HepG2 (cell line): ENCODE results near the gene SLC27A2. TPM values are rescaled to one million over a fixed set of nuclear protein-coding genes. Genes with fewer than 3 reads are reported as not detected.

Experiments used
- ATAC-seq: fragments of 200-7000 bp; cut with Tn5 transposase; 3 replicates; pipeline ENCODE4 v1.9.1; 2020; ENCODE audit warnings: mild to moderate bottlenecking, moderate library complexity
- BruUV-seq: library from RNA; stranded (reverse); fragments of 400-500 nt; replicated peaks from 2 replicates; lab custom pipeline; 2021; lab: Mats Ljungman, UMichigan
- CTCF ChIA-PET: fragments of 300-600 bp; formaldehyde crosslinking; extraction: SDS; loops from one replicate; lab custom pipeline; 2021; ENCODE audit warnings: low total read pairs, inconsistent platforms, low intra/inter-chr PET ratio; lab: Yijun Ruan, JAX
- POLR2A ChIA-PET: fragments of 350-600 bp; sonication (Branson Sonifier 250); formaldehyde crosslinking; loops from one replicate; lab custom pipeline; 2020; ENCODE audit warnings: antibody characterized with exemption, inconsistent platforms; lab: Yijun Ruan, JAX
- DNase-seq: peaks from one replicate; pipeline ENCODE4 v3.0.0-alpha.2; 2015; ENCODE audit warnings: low spot score
- FAIRE-seq: peaks from 3 replicates; lab custom pipeline; 2011; peaks lifted over from hg19 to GRCh38; lab: Jason Lieb, UNC
- H2AFZ ChIP-seq: one replicate; pipeline ENCODE4 v1.6.1; 2011; ENCODE audit warnings: low read length, inconsistent platforms
- H3K27ac ChIP-seq: fragments of 300-600 bp; 3 replicates; pipeline ENCODE4 v1.8.0; 2011; ENCODE audit warnings: mixed run types, mild to moderate bottlenecking, mixed read lengths, low read length, inconsistent platforms; ENCODE audit not compliant: insufficient read depth; ENCODE audit errors: extremely low read length
- H3K27me3 ChIP-seq, 2 experiments: fragments of 200-600 bp in 1 of 2; 2 replicates in 1 of 2; 3 replicates in 1 of 2; pipeline versions ENCODE4 v1.6.0 to v1.8.0; 2011; ENCODE audit warnings: low read length in 2 of 2, mild to moderate bottlenecking in 2 of 2, moderate library complexity in 2 of 2, inconsistent platforms in 1 of 2; ENCODE audit not compliant: insufficient read depth in 2 of 2, control insufficient read depth in 1 of 2
- H3K36me3 ChIP-seq, 2 experiments: fragments of 200-600 bp in 1 of 2; replicated peaks in 1 of 2; 2 replicates in 1 of 2; 3 replicates in 1 of 2; pipeline versions ENCODE4 v1.5.1 to v1.8.0; 2011; ENCODE audit warnings: low read length in 2 of 2, inconsistent platforms in 1 of 2; ENCODE audit not compliant: insufficient read depth in 2 of 2, control insufficient read depth in 1 of 2
- H3K4me1 ChIP-seq: 2 replicates; pipeline ENCODE4 v1.5.1; 2012; ENCODE audit warnings: low read length, inconsistent platforms; ENCODE audit not compliant: insufficient read depth
- H3K4me2 ChIP-seq: 2 replicates; pipeline ENCODE4 v1.6.0; 2011; ENCODE audit warnings: low read depth, low read length, inconsistent platforms
- H3K4me3 ChIP-seq, 3 experiments: fragments of 200-600 bp in 1 of 3; sonication (generic), shearing (Covaris generic) in 1 of 3; replicated peaks in 1 of 3; 2 replicates each; pipeline ENCODE4 v1.5.1; 2011 to 2016; ENCODE audit warnings: low read length in 3 of 3, inconsistent platforms in 2 of 3, low read depth in 2 of 3, mild to moderate bottlenecking in 2 of 3, control low read depth in 1 of 3, mixed read lengths in 1 of 3; ENCODE audit not compliant: insufficient read depth in 1 of 3
- H3K79me2 ChIP-seq: one replicate; pipeline ENCODE4 v1.6.1; 2011; ENCODE audit warnings: low read length, inconsistent platforms; ENCODE audit not compliant: insufficient read depth
- H3K9ac ChIP-seq: 2 replicates; pipeline ENCODE4 v1.6.0; 2011; ENCODE audit warnings: mild to moderate bottlenecking, low read depth, low read length, inconsistent platforms; ENCODE audit not compliant: insufficient read depth
- H3K9me3 ChIP-seq: 2 replicates; pipeline ENCODE4 v1.5.1; 2012; ENCODE audit warnings: mild to moderate bottlenecking, low read length
- H4K20me1 ChIP-seq: 2 replicates; pipeline ENCODE4 v1.6.0; 2011; ENCODE audit warnings: inconsistent platforms, mild to moderate bottlenecking, low read length, moderate library complexity; ENCODE audit not compliant: insufficient read depth
- ETV6 ChIP-seq: sonication (generic); formaldehyde crosslinking; conservative IDR thresholded peaks from 2 replicates; pipeline ENCODE4 v1.4.0; 2020; ENCODE audit warnings: missing genetic modification reagents
- FOXP4 ChIP-seq: sonication (generic); formaldehyde crosslinking; IDR thresholded peaks from 2 replicates; pipeline ENCODE4 v1.4.0; 2020; ENCODE audit warnings: missing genetic modification reagents
- JUNB ChIP-seq: sonication (generic); formaldehyde crosslinking; IDR thresholded peaks from 2 replicates; pipeline ENCODE4 v1.8.0; 2022; ENCODE audit warnings: missing genetic modification reagents, mild to moderate bottlenecking, borderline replicate concordance
- MIER2 ChIP-seq: IDR thresholded peaks from 2 replicates; pipeline ENCODE4 v1.6.1; 2016; ENCODE audit warnings: missing biosample characterization, missing genetic modification reagents
- PATZ1 ChIP-seq: sonication (generic); formaldehyde crosslinking; IDR thresholded peaks from 2 replicates; pipeline ENCODE4 v1.4.0; 2020; ENCODE audit warnings: missing genetic modification reagents
- SALL2 ChIP-seq: sonication (generic); formaldehyde crosslinking; IDR thresholded peaks from 2 replicates; pipeline ENCODE4 v1.8.1; 2023; ENCODE audit warnings: mild to moderate bottlenecking, missing genetic modification reagents, inconsistent platforms
- TMF1 ChIP-seq: sonication (generic); formaldehyde crosslinking; IDR thresholded peaks from 2 replicates; pipeline ENCODE4 v1.8.1; 2022; ENCODE audit warnings: low read depth, missing genetic modification reagents
- WGBS: methylation state at CpG from one replicate; pipeline ENCODE4 v1.1.6; 2017; ENCODE audit warnings: low lambda C conversion rate; 5-methylcytosine and 5-hydroxymethylcytosine counted together
- in situ Hi-C: cut with HindIII; loops from 2 replicates; pipeline ENCODE4 v1.10.0; 2017; ENCODE audit warnings: low pct_unique_long_range_greater_than_20kb; ENCODE audit not compliant: extremely low pct_ligation_motif_present
- intact Hi-C: fragments of 100-400 bp; cut with micrococcal nuclease; formaldehyde crosslinking; loops from one replicate; pipeline ENCODE4 v1.10.0; 2022; ENCODE audit not compliant: unreplicated experiment
- polyA plus RNA-seq, 8 experiments: library from polyadenylated mRNA; depleted of rRNA in 3 of 8; stranded (reverse) in 7 of 8; unstranded in 1 of 8; fragments of >200 nt; fragmentation: Illumina TruSeq in 4 of 8; extraction: Trizol in 4 of 8; gene quantifications; 2 replicates each; pipeline versions ENCODE4 v1.2.1 to v1.2.3, GENCODE V29; 2011 to 2016; ENCODE audit warnings: low read depth in 4 of 8, missing spikeins in 1 of 8, mixed read lengths in 1 of 8; ENCODE audit not compliant: insufficient read depth in 1 of 8
- total RNA-seq, 5 experiments: library from RNA; depleted of rRNA; stranded (reverse); fragments of >200 nt; fragmentation: Illumina TruSeq; extraction: Trizol; gene quantifications; 2 replicates each; pipeline ENCODE4 v1.2.3, GENCODE V29; 2016; ENCODE audit warnings: low read depth in 1 of 5
- TF ChIP-seq, protein P1 (sequence below): sonication (generic); formaldehyde crosslinking; IDR thresholded peaks from 2 replicates; pipeline ENCODE4 v1.8.1; 2022; ENCODE audit warnings: low read depth, mild to moderate bottlenecking, missing genetic modification reagents
- TF ChIP-seq, protein P2 (sequence below): sonication (generic); formaldehyde crosslinking; IDR thresholded peaks from 2 replicates; pipeline ENCODE4 v1.5.1; 2020; ENCODE audit warnings: missing genetic modification reagents, mild to moderate bottlenecking, borderline replicate concordance
- TF ChIP-seq, protein P3 (sequence below), 2 experiments: sonication (generic) in 1 of 2; formaldehyde crosslinking in 1 of 2; IDR thresholded peaks; 2 replicates each; pipeline versions ENCODE4 v1.4.0 to v1.6.1; 2018 to 2020; ENCODE audit warnings: missing genetic modification reagents in 2 of 2, borderline replicate concordance in 1 of 2, low read depth in 1 of 2, mild to moderate bottlenecking in 1 of 2, missing biosample characterization in 1 of 2

SLC27A2 gene
- total and polyA plus RNA-seq, 2 of the 13 experiments (the other 11 are each of a cell fraction or from before 2014, with no cell fraction given): 14.6 to 23.4 TPM

- Histone ChIP-seq H3K27ac (no peak overlapping the region), H3K36me3 (no peaks in the 10 kb centered on the region), H3K9me3 (no peaks in the 10 kb centered on the region), H3K27me3 (no peaks in the 10 kb centered on the region), H2AFZ (no peak overlapping the region), H3K4me1 (no peaks in the 10 kb centered on the region), H3K4me2 (no peak overlapping the region), H3K4me3 (no peak overlapping the region), H4K20me1 (no peaks in the 10 kb centered on the region), H3K79me2 (no peaks in the 10 kb centered on the region), H3K9ac (no peak overlapping the region)
- ATAC-seq: no peak
- no peak for DNase-seq
- no TSS peak for BruUV-seq
- in situ Hi-C loops: no loop called here
- 25% methylated on average over 2 of the region's 2 CpGs for WGBS
- FAIRE-seq: no peak
- intact Hi-C loops: no loop called here
- CTCF ChIA-PET: no interaction called here
- POLR2A ChIA-PET: no interaction called here
- no peak for TF ChIP-seq JUNB (CRISPR knock-in tag)
- TF ChIP-seq, protein P1, sequence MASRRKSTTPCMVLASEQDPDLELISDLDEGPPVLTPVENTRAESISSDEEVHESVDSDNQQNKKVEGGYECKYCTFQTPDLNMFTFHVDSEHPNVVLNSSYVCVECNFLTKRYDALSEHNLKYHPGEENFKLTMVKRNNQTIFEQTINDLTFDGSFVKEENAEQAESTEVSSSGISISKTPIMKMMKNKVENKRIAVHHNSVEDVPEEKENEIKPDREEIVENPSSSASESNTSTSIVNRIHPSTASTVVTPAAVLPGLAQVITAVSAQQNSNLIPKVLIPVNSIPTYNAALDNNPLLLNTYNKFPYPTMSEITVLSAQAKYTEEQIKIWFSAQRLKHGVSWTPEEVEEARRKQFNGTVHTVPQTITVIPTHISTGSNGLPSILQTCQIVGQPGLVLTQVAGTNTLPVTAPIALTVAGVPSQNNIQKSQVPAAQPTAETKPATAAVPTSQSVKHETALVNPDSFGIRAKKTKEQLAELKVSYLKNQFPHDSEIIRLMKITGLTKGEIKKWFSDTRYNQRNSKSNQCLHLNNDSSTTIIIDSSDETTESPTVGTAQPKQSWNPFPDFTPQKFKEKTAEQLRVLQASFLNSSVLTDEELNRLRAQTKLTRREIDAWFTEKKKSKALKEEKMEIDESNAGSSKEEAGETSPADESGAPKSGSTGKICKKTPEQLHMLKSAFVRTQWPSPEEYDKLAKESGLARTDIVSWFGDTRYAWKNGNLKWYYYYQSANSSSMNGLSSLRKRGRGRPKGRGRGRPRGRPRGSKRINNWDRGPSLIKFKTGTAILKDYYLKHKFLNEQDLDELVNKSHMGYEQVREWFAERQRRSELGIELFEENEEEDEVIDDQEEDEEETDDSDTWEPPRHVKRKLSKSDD (CRISPR knock-in tag): no peak
- no peak for TF ChIP-seq PATZ1 (CRISPR knock-in tag)
- no peak for TF ChIP-seq ETV6 (CRISPR knock-in tag)
- TF ChIP-seq, protein P2, sequence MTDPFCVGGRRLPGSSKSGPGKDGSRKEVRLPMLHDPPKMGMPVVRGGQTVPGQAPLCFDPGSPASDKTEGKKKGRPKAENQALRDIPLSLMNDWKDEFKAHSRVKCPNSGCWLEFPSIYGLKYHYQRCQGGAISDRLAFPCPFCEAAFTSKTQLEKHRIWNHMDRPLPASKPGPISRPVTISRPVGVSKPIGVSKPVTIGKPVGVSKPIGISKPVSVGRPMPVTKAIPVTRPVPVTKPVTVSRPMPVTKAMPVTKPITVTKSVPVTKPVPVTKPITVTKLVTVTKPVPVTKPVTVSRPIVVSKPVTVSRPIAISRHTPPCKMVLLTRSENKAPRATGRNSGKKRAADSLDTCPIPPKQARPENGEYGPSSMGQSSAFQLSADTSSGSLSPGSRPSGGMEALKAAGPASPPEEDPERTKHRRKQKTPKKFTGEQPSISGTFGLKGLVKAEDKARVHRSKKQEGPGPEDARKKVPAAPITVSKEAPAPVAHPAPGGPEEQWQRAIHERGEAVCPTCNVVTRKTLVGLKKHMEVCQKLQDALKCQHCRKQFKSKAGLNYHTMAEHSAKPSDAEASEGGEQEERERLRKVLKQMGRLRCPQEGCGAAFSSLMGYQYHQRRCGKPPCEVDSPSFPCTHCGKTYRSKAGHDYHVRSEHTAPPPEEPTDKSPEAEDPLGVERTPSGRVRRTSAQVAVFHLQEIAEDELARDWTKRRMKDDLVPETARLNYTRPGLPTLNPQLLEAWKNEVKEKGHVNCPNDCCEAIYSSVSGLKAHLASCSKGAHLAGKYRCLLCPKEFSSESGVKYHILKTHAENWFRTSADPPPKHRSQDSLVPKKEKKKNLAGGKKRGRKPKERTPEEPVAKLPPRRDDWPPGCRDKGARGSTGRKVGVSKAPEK: no peak
- TF ChIP-seq TMF1 (CRISPR knock-in tag): no peak
- no peak for TF ChIP-seq FOXP4 (CRISPR knock-in tag)
- TF ChIP-seq, protein P3, sequence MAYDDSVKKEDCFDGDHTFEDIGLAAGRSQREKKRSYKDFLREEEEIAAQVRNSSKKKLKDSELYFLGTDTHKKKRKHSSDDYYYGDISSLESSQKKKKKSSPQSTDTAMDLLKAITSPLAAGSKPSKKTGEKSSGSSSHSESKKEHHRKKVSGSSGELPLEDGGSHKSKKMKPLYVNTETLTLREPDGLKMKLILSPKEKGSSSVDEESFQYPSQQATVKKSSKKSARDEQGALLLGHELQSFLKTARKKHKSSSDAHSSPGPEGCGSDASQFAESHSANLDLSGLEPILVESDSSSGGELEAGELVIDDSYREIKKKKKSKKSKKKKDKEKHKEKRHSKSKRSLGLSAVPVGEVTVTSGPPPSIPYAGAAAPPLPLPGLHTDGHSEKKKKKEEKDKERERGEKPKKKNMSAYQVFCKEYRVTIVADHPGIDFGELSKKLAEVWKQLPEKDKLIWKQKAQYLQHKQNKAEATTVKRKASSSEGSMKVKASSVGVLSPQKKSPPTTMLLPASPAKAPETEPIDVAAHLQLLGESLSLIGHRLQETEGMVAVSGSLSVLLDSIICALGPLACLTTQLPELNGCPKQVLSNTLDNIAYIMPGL (CRISPR knock-in tag; IDR thresholded peaks at IDR 0.05; ENCODE audit: borderline replicate concordance in 1 of 2, low read depth in 1 of 2): no peak
- TF ChIP-seq MIER2 (CRISPR knock-in tag): no peak
- TF ChIP-seq SALL2 (CRISPR knock-in tag): no peak
Measured at GRCh38 chr15:50275091-50275490, 93.1 kb downstream of the SLC27A2 start.
